Neural progenitor cell (in vitro differentiated cells): Measurements from ENCODE around the gene PORCN. TPM values are rescaled to one million over a fixed set of nuclear protein-coding genes. Genes with fewer than 3 reads are reported as not detected.

ENCODE experiments used
- DNase-seq: peaks from one replicate; pipeline ENCODE4 v3.0.0-alpha.2; 2016; ENCODE audit warnings: low spot score
- H2AFZ ChIP-seq: fragments of 200-600 bp; sonication (generic); replicated peaks from 2 replicates; pipeline ENCODE4 v1.6.1; 2016; ENCODE audit warnings: antibody characterized with exemption
- H3F3A ChIP-seq: fragments of 200-600 bp; sonication (generic); 2 replicates; pipeline ENCODE4 v1.6.1; 2016; ENCODE audit warnings: antibody characterized with exemption, low read depth
- H3K27ac ChIP-seq: fragments of 200-600 bp; sonication (generic); 2 replicates; pipeline ENCODE4 v1.5.1; 2016; ENCODE audit warnings: mild to moderate bottlenecking
- H3K27me3 ChIP-seq: fragments of 200-600 bp; sonication (generic); 2 replicates; pipeline ENCODE4 v1.6.1; 2016; ENCODE audit warnings: mild to moderate bottlenecking, moderate library complexity
- H3K36me3 ChIP-seq: fragments of 200-600 bp; sonication (generic); 2 replicates; pipeline ENCODE4 v1.5.1; 2016
- H3K4me1 ChIP-seq: fragments of 200-600 bp; sonication (generic); 2 replicates; pipeline ENCODE4 v1.6.1; 2016; ENCODE audit warnings: mixed run types
- H3K4me2 ChIP-seq: fragments of 200-600 bp; sonication (generic); 2 replicates; pipeline ENCODE4 v1.6.1; 2016
- H3K4me3 ChIP-seq: fragments of 200-600 bp; sonication (generic); 2 replicates; pipeline ENCODE4 v1.5.1; 2016
- H3K79me2 ChIP-seq: fragments of 200-600 bp; sonication (generic); 2 replicates; pipeline ENCODE4 v1.6.1; 2016; ENCODE audit warnings: low read depth
- H3K9ac ChIP-seq: fragments of 200-600 bp; sonication (generic); 2 replicates; pipeline ENCODE4 v1.6.1; 2016
- H3K9me3 ChIP-seq: fragments of 200-600 bp; sonication (generic); 2 replicates; pipeline ENCODE4 v1.5.1; 2016; ENCODE audit warnings: low read depth
- H4K20me1 ChIP-seq: fragments of 200-600 bp; sonication (generic); 2 replicates; pipeline ENCODE4 v1.6.1; 2016; ENCODE audit warnings: low read depth
- H3K27ac Mint-ChIP-seq: 3 replicates; pipeline ENCODE4 v1.8.0; 2021; ENCODE audit warnings: mixed read lengths
- H3K27me3 Mint-ChIP-seq: 2 replicates; pipeline ENCODE4 v1.8.0; 2022; ENCODE audit warnings: low read depth, mild to moderate bottlenecking, inconsistent platforms, moderate library complexity, mixed read lengths; ENCODE audit not compliant: insufficient read depth
- H3K36me3 Mint-ChIP-seq: 3 replicates; pipeline ENCODE4 v1.8.0; 2021; ENCODE audit warnings: mixed read lengths
- H3K4me1 Mint-ChIP-seq: 3 replicates; pipeline ENCODE4 v1.8.0; 2021; ENCODE audit warnings: mixed read lengths
- H3K4me3 Mint-ChIP-seq: 3 replicates; pipeline ENCODE4 v1.8.0; 2021; ENCODE audit warnings: mild to moderate bottlenecking, moderate library complexity, mixed read lengths
- H3K9me3 Mint-ChIP-seq: 3 replicates; pipeline ENCODE4 v1.8.0; 2020; ENCODE audit warnings: mixed read lengths
- EZH2 ChIP-seq: fragments of 200-600 bp; sonication (generic); IDR thresholded peaks from 2 replicates; pipeline ENCODE4 v1.6.1; 2017; ENCODE audit warnings: antibody characterized with exemption, mild to moderate bottlenecking, moderate library complexity
- EZH2phosphoT487 ChIP-seq: fragments of 200-600 bp; sonication (generic); IDR thresholded peaks from 2 replicates; pipeline ENCODE4 v1.6.1; 2017; ENCODE audit warnings: antibody characterized with exemption
- total RNA-seq: library from RNA; depleted of rRNA; stranded (reverse); fragments of >200 nt; gene quantifications from 2 replicates; pipeline ENCODE4 v1.2.3, GENCODE V29; 2015; ENCODE audit warnings: low replicate concordance
- TF ChIP-seq, protein P1 (sequence below): fragments of 200-600 bp; sonication (generic); IDR thresholded peaks from 2 replicates; pipeline ENCODE4 v1.5.1; 2017; ENCODE audit warnings: antibody characterized with exemption, mild to moderate bottlenecking

PORCN gene
- total RNA-seq, 1 donor from 2014 or later: 10.8 TPM

- no peaks in the 10 kb centered on the region for H3K36me3 ChIP-seq
- Mint-ChIP-seq H3K36me3 (peaks cover 5% of the 10 kb centered on the region), H3K4me3 (no peak overlapping the region), H3K27me3 (peaks cover 2% of the 10 kb centered on the region), H3K4me1 (peaks cover 8% of the 10 kb centered on the region), H3K27ac (no peak overlapping the region), H3K9me3 (peaks cover 7% of the 10 kb centered on the region)
- no peaks in the 10 kb centered on the region for H3K9me3 ChIP-seq
- no peak overlapping the region for H3K9ac ChIP-seq
- no peak overlapping the region for H3K4me3 ChIP-seq
- no peaks in the 10 kb centered on the region for H3K4me1 ChIP-seq
- H2AFZ ChIP-seq: no peak overlapping the region
- no peak overlapping the region for H3K4me2 ChIP-seq
- no peak overlapping the region for H3K27ac ChIP-seq
- H3K27me3 ChIP-seq: no peaks in the 10 kb centered on the region
- no peak for DNase-seq
- peaks cover 15% of the 10 kb centered on the region for H3K79me2 ChIP-seq
- H3F3A ChIP-seq: no peaks in the 10 kb centered on the region
- no peaks in the 10 kb centered on the region for H4K20me1 ChIP-seq
- TF ChIP-seq, protein P1, sequence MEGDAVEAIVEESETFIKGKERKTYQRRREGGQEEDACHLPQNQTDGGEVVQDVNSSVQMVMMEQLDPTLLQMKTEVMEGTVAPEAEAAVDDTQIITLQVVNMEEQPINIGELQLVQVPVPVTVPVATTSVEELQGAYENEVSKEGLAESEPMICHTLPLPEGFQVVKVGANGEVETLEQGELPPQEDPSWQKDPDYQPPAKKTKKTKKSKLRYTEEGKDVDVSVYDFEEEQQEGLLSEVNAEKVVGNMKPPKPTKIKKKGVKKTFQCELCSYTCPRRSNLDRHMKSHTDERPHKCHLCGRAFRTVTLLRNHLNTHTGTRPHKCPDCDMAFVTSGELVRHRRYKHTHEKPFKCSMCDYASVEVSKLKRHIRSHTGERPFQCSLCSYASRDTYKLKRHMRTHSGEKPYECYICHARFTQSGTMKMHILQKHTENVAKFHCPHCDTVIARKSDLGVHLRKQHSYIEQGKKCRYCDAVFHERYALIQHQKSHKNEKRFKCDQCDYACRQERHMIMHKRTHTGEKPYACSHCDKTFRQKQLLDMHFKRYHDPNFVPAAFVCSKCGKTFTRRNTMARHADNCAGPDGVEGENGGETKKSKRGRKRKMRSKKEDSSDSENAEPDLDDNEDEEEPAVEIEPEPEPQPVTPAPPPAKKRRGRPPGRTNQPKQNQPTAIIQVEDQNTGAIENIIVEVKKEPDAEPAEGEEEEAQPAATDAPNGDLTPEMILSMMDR: no peak
- TF ChIP-seq EZH2phosphoT487 (no peak), EZH2 (no peak)
Measured at GRCh38 chrX:48480583-48480982, 28.2 kb upstream of the PORCN start.

- no peak overlapping the region for H3K4me2 ChIP-seq
- H3K9me3 Mint-ChIP-seq: peaks cover 3% of the 10 kb centered on the region
- H4K20me1 ChIP-seq: no peaks in the 10 kb centered on the region
- H3K27me3 Mint-ChIP-seq: no peaks in the 10 kb centered on the region
- DNase-seq: no peak
- no peak overlapping the region for H3K9ac ChIP-seq
- H3K27ac ChIP-seq: no peak overlapping the region
- TF ChIP-seq EZH2phosphoT487 (no peak), EZH2 (no peak)
- TF ChIP-seq, protein P1: no peak
- H3K27ac Mint-ChIP-seq: no peak overlapping the region
- H3K4me3 ChIP-seq: no peak overlapping the region
- peaks cover 5% of the 10 kb centered on the region for H3K36me3 Mint-ChIP-seq
- no peaks in the 10 kb centered on the region for H3K36me3 ChIP-seq
- no peaks in the 10 kb centered on the region for H3K9me3 ChIP-seq
- H3K4me1 Mint-ChIP-seq: peaks cover under 1% of the 10 kb centered on the region
- H3K79me2 ChIP-seq: no peaks in the 10 kb centered on the region
- no peak overlapping the region for H3K4me3 Mint-ChIP-seq
- no peaks in the 10 kb centered on the region for H3F3A ChIP-seq
- H3K4me1 ChIP-seq: no peaks in the 10 kb centered on the region
- no peaks in the 10 kb centered on the region for H3K27me3 ChIP-seq
- no peak overlapping the region for H2AFZ ChIP-seq
Measured at GRCh38 chrX:48482526-48482925, 26.3 kb upstream of the PORCN start.

DNA sequence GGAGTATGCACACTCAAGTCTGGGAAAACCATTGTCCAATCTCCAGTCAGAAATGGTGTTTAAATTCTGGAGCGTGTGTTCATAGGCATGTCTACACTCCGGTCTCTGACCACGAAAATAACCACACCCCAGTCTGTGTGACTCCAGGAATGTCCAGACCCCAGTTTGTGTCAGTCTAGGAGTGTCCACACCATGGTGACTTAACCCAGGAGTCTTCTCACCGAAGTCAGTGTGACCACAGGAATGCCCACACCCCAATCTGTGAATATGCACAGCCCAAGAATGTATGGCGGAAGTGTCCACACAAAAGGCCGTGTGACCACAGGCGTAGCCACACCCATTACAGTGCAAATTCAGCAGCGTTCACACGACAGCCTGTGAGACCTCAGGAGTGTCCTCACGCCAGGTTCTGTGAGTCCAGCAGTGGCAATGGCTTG, 21.4 kb upstream of the PORCN start:
- no peak overlapping the region for H3K4me3 Mint-ChIP-seq
- Histone ChIP-seq H3K4me1 (no peaks in the 10 kb centered on the region), H3F3A (no peaks in the 10 kb centered on the region), H3K4me3 (no peak overlapping the region), H3K27me3 (no peaks in the 10 kb centered on the region), H3K27ac (no peak overlapping the region), H3K79me2 (no peaks in the 10 kb centered on the region), H3K4me2 (no peak overlapping the region), H3K9me3 (no peaks in the 10 kb centered on the region), H4K20me1 (no peaks in the 10 kb centered on the region), H3K36me3 (no peaks in the 10 kb centered on the region), H2AFZ (no peak overlapping the region), H3K9ac (no peak overlapping the region)
- peaks cover 2% of the 10 kb centered on the region for H3K36me3 Mint-ChIP-seq
- H3K4me1 Mint-ChIP-seq: no peaks in the 10 kb centered on the region
- peaks cover 3% of the 10 kb centered on the region for H3K27me3 Mint-ChIP-seq
- no peak for DNase-seq
- no peak for TF ChIP-seq EZH2
- TF ChIP-seq, protein P1: no peak
- no peak for TF ChIP-seq EZH2phosphoT487
- H3K9me3 Mint-ChIP-seq: peaks cover 5% of the 10 kb centered on the region
- no peak overlapping the region for H3K27ac Mint-ChIP-seq
